ENCODE data around the gene TIFAB.

- TF ChIP-seq CTCF (IDR thresholded peaks at IDR 0.05): no peak
- no peak for TF ChIP-seq POLR2A (IDR thresholded peaks at IDR 0.05)
Observed at GRCh38 chr5:135437796-135438560, 14.2 kb downstream of the TIFAB start.
